ENCODE results near the gene EXOC4. TPM values are rescaled to one million over a fixed set of nuclear protein-coding genes. Genes with fewer than 3 reads are reported as not detected.
A peak's percentile ranks its signal among the peaks of the same experiment; 100 is the strongest.

The EXOC4 gene
- polyA plus RNA-seq, 3 donors from 2014 or later: 24.2 to 50.1 (median 30.1) TPM

DNA sequence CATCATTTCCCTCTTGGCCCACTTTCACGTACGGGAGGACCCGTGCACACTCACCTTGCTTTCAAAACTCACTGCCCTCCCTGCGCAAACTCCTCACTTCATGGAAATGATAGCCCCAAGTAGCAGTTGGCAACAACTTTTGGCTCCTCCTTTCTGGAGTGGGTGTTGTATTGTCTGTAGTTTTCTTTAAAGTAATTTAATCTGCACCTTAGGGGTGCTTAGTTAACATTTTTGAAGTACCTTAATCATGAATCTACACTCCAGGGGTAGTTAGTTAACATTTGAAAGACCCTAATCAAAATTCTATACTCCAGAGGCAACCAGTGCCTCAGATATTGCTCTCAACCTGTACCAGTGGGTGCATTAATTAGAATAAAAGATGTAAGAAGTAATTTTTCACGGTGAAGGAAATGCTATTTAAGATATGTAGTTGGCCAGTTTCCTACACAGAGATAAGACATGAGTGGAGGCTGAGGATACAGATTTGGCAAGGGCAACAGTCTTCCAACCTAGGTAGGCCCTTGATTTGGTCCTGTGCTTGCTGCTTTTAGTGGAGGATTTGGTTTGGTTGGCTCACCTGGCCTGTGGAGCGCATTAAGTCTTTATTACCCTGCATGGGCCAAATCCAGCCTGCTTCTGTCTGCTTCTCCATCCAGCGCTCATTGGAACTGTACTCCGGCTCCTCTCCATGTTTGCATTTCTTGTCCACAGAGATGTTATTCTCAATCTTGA, 93.0 kb downstream of the EXOC4 start:
- Mint-ChIP-seq H3K36me3 (peaks cover 30 to 37% (median 36%) of the 10 kb centered on the region in 3 donors), H3K27me3 (ENCODE audit: low read depth in 3 of 3) (no peaks in the 10 kb centered on the region), H3K4me3 (no peak overlapping the region), H3K9me3 (peaks cover 5 to 23% (median 17%) of the 10 kb centered on the region in 6 donors), H3K27ac (peak overlapping the region in 1 of 6 donors; percentile 28), H3K4me1 (peaks cover 0 to 1% of the 10 kb centered on the region in 2 donors)
- no peak for DNase-seq

DNA sequence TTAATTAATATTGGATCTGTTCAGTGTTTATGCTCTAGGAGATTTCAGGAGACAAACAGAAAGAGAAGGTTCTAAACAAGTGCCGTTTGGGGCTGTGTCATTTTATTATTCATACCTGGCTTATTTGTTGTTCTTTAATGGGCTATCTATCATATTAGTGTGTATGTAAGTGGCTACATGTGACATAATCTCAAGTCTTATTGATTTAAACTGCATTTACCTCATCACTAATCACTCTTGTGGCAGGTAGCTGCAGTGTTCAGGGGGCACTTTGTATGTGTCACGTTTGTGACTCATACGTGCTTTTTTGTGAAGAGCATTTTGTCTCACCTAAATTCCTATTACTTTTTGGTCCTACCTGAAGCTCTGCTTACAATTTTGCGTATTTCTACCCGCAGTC, 95.4 kb downstream of the EXOC4 start:
- H3K27me3 Mint-ChIP-seq (ENCODE audit: low read depth in 3 of 3): no peaks in the 10 kb centered on the region
- H3K4me1 Mint-ChIP-seq: peaks cover 1 to 7% of the 10 kb centered on the region in 2 donors
- no peak overlapping the region for H3K27ac Mint-ChIP-seq
- no peak for DNase-seq
- peaks cover 21 to 28% (median 23%) of the 10 kb centered on the region in 3 donors for H3K36me3 Mint-ChIP-seq
- peaks cover 2 to 13% (median 5%) of the 10 kb centered on the region in 6 donors for H3K9me3 Mint-ChIP-seq
- no peak overlapping the region for H3K4me3 Mint-ChIP-seq

DNA sequence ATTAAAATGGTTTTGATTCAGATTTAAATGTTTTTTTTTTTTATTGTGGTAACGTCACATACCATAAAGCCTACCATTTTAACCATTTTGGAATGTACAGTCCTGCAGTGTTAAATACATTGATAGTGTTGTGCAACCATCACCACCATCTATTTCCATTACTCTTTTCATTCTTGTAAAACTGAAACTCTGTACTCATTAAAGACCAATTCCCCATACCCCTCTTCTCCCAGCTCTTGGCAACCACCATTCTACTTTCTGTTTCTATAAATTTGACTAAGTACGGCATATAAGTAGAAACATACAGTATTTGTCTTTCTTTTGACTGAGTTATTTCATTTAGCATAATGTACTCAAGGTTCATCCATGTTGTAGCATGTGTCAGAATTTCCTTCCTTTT, 96.2 kb downstream of the EXOC4 start:
- no peak for DNase-seq
- Mint-ChIP-seq H3K27me3 (ENCODE audit: low read depth in 3 of 3) (no peaks in the 10 kb centered on the region), H3K9me3 (peaks cover 8 to 22% (median 11%) of the 10 kb centered on the region in 6 donors), H3K4me1 (peaks cover 1 to 7% of the 10 kb centered on the region in 2 donors), H3K36me3 (peaks cover 24 to 32% (median 27%) of the 10 kb centered on the region in 3 donors), H3K4me3 (no peak overlapping the region), H3K27ac (peak overlapping the region in 1 of 6 donors; percentile 74)

DNA sequence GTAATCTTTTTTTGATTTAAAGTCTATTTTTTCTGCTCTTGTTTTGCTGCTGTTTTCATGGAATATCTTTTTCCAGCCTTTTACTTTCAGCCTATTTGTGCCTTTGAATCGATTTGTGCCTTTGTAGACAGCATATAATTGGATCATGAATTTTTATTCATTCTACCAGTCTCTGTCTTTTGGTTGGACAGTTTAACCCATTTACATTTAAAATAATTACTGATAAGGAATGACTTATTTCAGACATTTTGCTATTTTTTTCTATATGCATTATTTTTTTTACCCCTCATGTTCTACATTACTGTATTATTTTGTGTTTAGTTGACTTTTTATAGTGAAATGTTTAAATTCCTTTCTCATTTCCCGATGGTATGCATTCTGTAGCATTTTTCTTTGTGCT, 99.6 kb downstream of the EXOC4 start:
- H3K4me1 Mint-ChIP-seq: peaks cover 1 to 7% of the 10 kb centered on the region in 2 donors
- peaks cover 7 to 24% (median 13%) of the 10 kb centered on the region in 6 donors for H3K9me3 Mint-ChIP-seq
- no peak overlapping the region for H3K27ac Mint-ChIP-seq
- peaks cover 30 to 31% (median 31%) of the 10 kb centered on the region in 3 donors for H3K36me3 Mint-ChIP-seq
- H3K27me3 Mint-ChIP-seq (ENCODE audit: low read depth in 3 of 3): peaks cover 0 to 2% (median 0%) of the 10 kb centered on the region in 3 donors
- no peak for DNase-seq
- no peak overlapping the region for H3K4me3 Mint-ChIP-seq

DNA sequence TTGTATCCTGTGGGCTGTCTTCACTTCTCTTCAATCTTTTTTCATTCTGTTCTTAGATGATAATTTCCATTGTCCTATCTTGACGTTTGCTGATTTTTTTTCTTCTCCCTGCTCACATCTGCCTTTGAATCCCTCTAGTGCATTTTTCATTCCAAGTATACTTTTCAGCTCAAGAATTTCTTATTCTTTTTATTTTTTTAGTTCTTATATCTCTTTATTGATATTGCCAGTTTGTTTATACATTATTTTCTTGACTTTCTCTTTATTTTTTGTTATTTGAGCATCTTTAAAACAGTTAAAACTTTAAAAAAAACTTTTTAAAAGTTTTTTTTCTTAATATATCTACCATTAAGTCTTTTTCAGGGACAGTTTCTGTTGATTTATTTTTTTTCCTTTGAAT, 100.9 kb downstream of the EXOC4 start:
- Mint-ChIP-seq H3K4me3 (no peak overlapping the region), H3K36me3 (peaks cover 34 to 37% (median 35%) of the 10 kb centered on the region in 3 donors), H3K9me3 (peaks cover 7 to 24% (median 13%) of the 10 kb centered on the region in 6 donors), H3K27ac (no peak overlapping the region), H3K27me3 (ENCODE audit: low read depth in 3 of 3) (peaks cover 0 to 2% (median 0%) of the 10 kb centered on the region in 3 donors), H3K4me1 (peaks cover 1 to 7% of the 10 kb centered on the region in 2 donors)
- no peak for DNase-seq

DNA sequence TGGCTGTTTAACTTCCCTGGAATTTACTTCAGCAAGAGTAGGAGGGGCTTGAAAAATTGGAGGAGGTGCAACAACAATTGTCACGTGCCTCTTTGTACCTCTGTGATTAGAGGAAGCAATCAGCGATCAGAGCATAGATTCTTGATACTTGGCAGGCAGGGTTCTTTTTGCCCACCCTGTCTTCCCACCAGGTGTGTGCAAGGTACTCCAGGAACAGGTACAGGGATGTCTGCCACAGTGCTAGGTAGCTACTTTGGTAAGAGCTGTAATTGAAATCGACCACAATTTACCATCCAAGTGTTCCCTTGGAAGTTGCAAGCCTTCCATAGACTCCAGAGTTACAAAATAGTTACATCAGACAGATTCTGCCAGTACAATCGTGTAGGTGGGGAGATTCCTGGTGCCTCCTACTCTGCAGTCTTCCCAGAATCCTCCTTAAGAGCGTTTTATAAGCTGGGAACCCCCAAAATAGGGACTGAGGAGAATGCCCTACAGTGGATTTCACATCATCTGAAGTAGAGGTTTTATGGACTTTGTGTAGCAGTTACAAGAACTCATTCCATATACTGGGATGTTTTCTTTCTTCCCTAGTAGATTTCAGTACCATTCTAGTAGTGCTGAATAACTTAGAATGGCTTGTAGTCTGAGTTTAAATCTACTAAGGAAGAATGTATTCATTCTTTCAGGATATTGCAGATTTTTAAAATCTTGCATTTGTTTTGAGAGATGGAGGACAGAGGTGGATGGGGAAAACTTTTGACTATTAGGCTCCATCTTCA, 101.9 kb downstream of the EXOC4 start:
- H3K27me3 Mint-ChIP-seq (ENCODE audit: low read depth in 3 of 3): peaks cover 0 to 2% (median 0%) of the 10 kb centered on the region in 3 donors

DNA sequence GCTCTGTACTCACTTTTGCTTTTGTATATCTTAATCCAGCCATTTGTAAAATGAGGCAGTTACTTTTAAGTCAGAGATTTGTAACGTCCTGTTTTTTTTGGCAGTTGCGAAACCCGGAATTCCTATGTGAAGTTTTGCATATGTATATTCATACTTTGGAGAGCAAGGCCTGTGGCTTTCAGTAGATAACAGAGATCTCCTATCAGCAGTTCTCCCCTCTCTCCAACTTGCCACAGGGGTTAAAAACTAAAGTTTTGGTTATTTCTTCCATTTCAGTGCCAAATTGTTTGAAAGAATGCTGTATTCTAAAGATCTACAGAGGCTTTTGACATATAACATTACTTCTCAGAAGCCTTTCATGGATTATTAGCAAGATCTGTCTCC, 102.4 kb downstream of the EXOC4 start:
- DNase-seq: no peak
- Mint-ChIP-seq H3K4me3 (no peak overlapping the region), H3K36me3 (peaks cover 22 to 35% (median 29%) of the 10 kb centered on the region in 3 donors), H3K4me1 (peaks cover 0 to 7% of the 10 kb centered on the region in 2 donors), H3K9me3 (peaks cover 7 to 24% (median 13%) of the 10 kb centered on the region in 6 donors), H3K27me3 (ENCODE audit: low read depth in 3 of 3) (peaks cover 0 to 2% (median 0%) of the 10 kb centered on the region in 3 donors), H3K27ac (no peak overlapping the region)

More for the DNA sequence above, 101.9 kb downstream of the EXOC4 start:
- Mint-ChIP-seq H3K4me1 (peaks cover 1 to 7% of the 10 kb centered on the region in 2 donors), H3K36me3 (peaks cover 28 to 35% (median 32%) of the 10 kb centered on the region in 3 donors), H3K9me3 (peaks cover 7 to 24% (median 13%) of the 10 kb centered on the region in 6 donors), H3K4me3 (no peak overlapping the region), H3K27ac (no peak overlapping the region)
- DNase-seq: no peak

DNA sequence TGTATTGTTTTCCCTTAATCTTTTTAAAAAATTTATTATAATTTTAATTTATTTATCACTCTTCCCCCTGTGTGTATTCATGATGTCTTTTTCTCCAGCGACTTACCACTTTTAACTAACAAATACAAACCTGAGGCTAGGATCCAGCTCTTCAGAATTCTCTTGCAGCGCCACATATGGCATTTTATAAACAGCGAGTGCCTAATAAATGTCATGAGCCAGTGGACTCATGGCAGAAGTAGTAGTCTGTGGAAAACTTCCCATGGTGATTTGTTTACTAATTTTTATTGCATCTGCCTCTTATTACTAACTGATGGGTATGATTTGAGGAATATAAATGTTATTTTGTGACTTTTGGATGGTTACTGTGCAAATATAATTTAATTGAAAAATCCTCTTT, 102.9 kb downstream of the EXOC4 start:
- H3K27me3 Mint-ChIP-seq (ENCODE audit: low read depth in 3 of 3): peaks cover 0 to 2% (median 0%) of the 10 kb centered on the region in 3 donors

DNA sequence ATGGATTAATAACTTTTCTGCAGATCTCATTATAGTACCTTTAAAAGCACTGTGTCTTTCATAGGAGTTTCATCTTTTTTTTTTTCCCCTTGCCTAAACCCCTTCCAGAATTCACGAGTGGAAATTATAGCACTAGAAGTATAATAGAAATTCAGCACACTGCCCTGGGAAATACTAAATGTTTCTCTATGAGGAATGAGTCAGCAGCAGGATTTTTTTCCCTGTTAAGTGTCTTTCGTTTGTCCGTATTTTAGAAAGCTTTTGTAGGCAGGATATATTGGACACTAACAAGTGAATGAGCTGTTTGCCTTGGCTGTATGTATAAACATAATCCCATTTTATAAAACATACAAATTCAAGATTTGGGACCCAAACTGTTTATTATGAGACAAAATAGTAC, 105.8 kb downstream of the EXOC4 start:
- DNase-seq: no peak
- peaks cover under 1 to 6% (median 5%) of the 10 kb centered on the region in 6 donors for H3K9me3 Mint-ChIP-seq
- peaks cover 0 to 2% (median 0%) of the 10 kb centered on the region in 3 donors for H3K27me3 Mint-ChIP-seq (ENCODE audit: low read depth in 3 of 3)
- H3K36me3 Mint-ChIP-seq: peaks cover 24 to 42% (median 30%) of the 10 kb centered on the region in 3 donors
- no peaks in the 10 kb centered on the region for H3K4me1 Mint-ChIP-seq
- H3K4me3 Mint-ChIP-seq: no peak overlapping the region
- peak overlapping the region in 1 of 6 donors; percentile 58 for H3K27ac Mint-ChIP-seq

More for the DNA sequence above, 102.9 kb downstream of the EXOC4 start:
- Mint-ChIP-seq H3K27ac (no peak overlapping the region), H3K4me1 (peaks cover 0 to 7% of the 10 kb centered on the region in 2 donors), H3K4me3 (no peak overlapping the region), H3K9me3 (peaks cover 7 to 24% (median 13%) of the 10 kb centered on the region in 6 donors), H3K36me3 (peaks cover 22 to 36% (median 31%) of the 10 kb centered on the region in 3 donors)
- DNase-seq: no peak

DNA sequence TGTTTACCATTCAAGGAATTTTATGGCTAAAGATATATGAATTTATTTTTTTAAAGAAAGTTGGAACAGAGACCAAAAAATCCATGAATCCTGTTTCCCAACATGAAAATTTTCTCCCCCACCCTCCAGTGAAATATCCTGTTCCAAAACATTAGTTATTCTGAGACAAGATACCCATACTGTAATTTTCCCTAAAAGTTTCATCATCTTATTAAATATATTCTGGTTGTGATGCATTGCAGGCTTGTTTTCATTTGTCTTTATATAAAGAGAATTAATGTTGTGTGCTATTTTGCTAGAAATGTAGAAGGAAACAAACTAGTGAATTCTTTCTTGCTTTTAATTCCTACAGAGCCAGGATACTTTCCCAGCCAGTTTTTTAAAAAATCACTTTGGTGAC, 106.6 kb downstream of the EXOC4 start:
- Mint-ChIP-seq H3K27ac (no peak overlapping the region), H3K9me3 (no peaks in the 10 kb centered on the region), H3K4me3 (no peak overlapping the region), H3K27me3 (ENCODE audit: low read depth in 3 of 3) (peaks cover 0 to 2% (median 0%) of the 10 kb centered on the region in 3 donors), H3K36me3 (peaks cover 22 to 37% (median 24%) of the 10 kb centered on the region in 3 donors), H3K4me1 (peaks cover 3 to 5% of the 10 kb centered on the region in 2 donors)
- no peak for DNase-seq

DNA sequence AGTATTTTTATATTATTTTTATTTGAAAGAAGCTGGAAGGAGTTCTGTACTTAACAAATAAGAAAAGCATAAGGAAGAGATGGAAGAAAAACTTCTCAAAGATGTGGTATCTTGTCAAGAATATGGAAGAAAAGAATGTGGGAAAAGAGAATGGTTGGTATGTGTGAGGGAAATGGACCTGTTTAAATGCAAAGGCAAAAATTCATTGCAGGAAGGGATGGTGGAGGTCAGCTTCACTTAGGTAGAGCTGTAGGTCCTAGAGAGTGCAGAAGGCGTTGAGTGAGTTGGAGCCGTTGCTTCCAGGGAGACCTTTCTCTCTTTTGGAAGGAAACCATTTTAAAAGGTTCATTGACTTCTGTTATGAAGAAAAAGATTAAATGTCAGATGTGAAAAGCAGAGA, 107.3 kb downstream of the EXOC4 start:
- Mint-ChIP-seq H3K36me3 (peaks cover 22 to 34% (median 24%) of the 10 kb centered on the region in 3 donors), H3K4me1 (peaks cover 11 to 13% of the 10 kb centered on the region in 2 donors), H3K4me3 (no peak overlapping the region), H3K27me3 (ENCODE audit: low read depth in 3 of 3) (peaks cover 0 to 2% (median 0%) of the 10 kb centered on the region in 3 donors), H3K9me3 (no peaks in the 10 kb centered on the region), H3K27ac (peak overlapping the region in 1 of 6 donors; percentile 38)
- no peak for DNase-seq

DNA sequence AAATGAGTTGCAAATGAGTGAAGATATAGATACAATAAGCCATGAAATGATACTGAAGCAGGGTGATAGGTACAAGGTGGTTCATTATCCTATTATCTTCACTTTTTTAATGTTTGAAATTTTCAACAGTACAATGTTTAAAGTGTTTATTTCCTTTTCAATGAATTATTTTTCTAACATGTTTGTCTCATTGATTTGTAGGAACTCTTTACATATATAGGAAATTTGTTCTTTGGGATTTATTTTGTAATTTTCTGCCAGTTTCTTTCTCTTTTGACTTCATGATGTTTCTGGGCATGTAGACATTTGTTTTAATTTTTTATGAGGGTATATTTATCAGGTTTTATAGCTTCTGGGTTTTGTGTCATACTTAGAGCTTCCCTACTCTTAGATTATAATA, 108.9 kb downstream of the EXOC4 start:
- Mint-ChIP-seq H3K27me3 (ENCODE audit: low read depth in 3 of 3) (no peaks in the 10 kb centered on the region), H3K4me3 (no peak overlapping the region), H3K4me1 (peaks cover 25 to 29% of the 10 kb centered on the region in 2 donors), H3K9me3 (no peaks in the 10 kb centered on the region), H3K27ac (no peak overlapping the region), H3K36me3 (peaks cover 21 to 30% (median 22%) of the 10 kb centered on the region in 3 donors)
- no peak for DNase-seq

DNA sequence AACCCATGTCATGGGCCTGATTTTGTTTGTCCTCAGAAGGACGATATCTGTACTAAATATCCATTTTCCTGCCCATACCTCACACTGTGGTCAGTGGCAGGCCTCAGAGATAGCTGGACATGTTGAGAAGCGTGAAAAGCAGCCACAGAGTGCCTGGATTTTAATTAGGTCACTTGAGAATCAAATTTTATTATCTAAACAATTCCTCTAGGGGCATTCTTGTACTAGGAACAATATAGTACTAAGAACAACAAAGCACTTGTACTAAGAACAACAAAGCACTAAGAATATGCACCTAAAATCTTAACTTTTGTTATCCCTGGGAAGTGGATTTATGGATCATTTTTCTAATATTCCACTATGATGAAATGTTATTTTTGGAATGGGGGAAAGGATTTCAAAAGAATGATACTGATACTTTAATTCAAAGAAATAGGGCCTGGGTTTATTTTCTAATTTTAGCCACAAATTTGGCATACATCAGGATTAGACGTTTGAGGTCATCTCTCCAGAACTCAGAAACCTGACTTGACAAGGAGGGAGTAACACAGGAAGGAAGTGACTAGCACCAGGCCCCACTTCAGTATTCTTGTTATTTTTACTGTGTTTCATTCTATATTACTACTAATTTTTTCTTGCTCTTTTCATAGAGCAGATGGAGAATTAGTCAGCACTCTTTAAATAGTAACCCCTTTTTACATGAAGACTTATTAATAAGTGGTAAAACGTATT, 112.2 kb downstream of the EXOC4 start:
- Mint-ChIP-seq H3K27me3 (ENCODE audit: low read depth in 3 of 3) (peaks cover 0 to 2% (median 0%) of the 10 kb centered on the region in 3 donors), H3K9me3 (no peaks in the 10 kb centered on the region), H3K27ac (peak overlapping the region; percentile 43 to 76 (median 62)), H3K36me3 (peaks cover 16 to 22% (median 18%) of the 10 kb centered on the region in 3 donors), H3K4me3 (peak overlapping the region; percentile 49 to 79 (median 72)), H3K4me1 (peaks cover 28 to 44% of the 10 kb centered on the region in 2 donors)
- peak; percentile 12 to 23 (median 17) for DNase-seq

Data from immature natural killer cell (primary cell).